Nephron (organoid): ENCODE results near the gene SCTR.

Source experiments
- H3K27ac Mint-ChIP-seq, 3 experiments: 2 replicates each; pipeline ENCODE4 v1.8.0; 2020; ENCODE audit warnings: mixed read lengths in 3 of 3, mild to moderate bottlenecking in 2 of 3, moderate library complexity in 1 of 3
- H3K27me3 Mint-ChIP-seq: 2 replicates; pipeline ENCODE4 v1.8.0; 2021; ENCODE audit warnings: low read depth, mild to moderate bottlenecking, moderate library complexity, mixed read lengths
- H3K36me3 Mint-ChIP-seq: 2 replicates; pipeline ENCODE4 v1.8.0; 2020; ENCODE audit warnings: low read depth, mixed read lengths
- H3K4me1 Mint-ChIP-seq: 2 replicates; pipeline ENCODE4 v1.8.0; 2020; ENCODE audit warnings: mixed read lengths
- H3K4me3 Mint-ChIP-seq, 3 experiments: 2 replicates each; pipeline ENCODE4 v1.8.0; 2020; ENCODE audit warnings: mild to moderate bottlenecking in 3 of 3, mixed read lengths in 3 of 3, moderate library complexity in 2 of 3
- H3K9me3 Mint-ChIP-seq: 2 replicates; pipeline ENCODE4 v1.8.0; 2020; ENCODE audit warnings: mixed read lengths
- TF ChIP-seq, protein P1 (sequence below), 3 experiments: fragments of 200-600 bp; sonication (generic); IDR thresholded peaks; one replicate each; pipeline ENCODE4 v1.5.0; 2021; ENCODE audit warnings: antibody characterized with exemption in 3 of 3; ENCODE audit not compliant: unreplicated experiment in 3 of 3

Gene SCTR

GRCh38 chr2:119482481-119483394 lies 41.5 kb downstream of the SCTR start:
- Mint-ChIP-seq H3K27me3 (peaks cover 15% of the 10 kb centered on the region), H3K9me3 (no peaks in the 10 kb centered on the region), H3K4me3 (no peak overlapping the region), H3K27ac (peak overlapping the region in 1 of 3 experiments; percentile 42), H3K4me1 (peaks cover 30% of the 10 kb centered on the region), H3K36me3 (no peaks in the 10 kb centered on the region)
- TF ChIP-seq, protein P1, sequence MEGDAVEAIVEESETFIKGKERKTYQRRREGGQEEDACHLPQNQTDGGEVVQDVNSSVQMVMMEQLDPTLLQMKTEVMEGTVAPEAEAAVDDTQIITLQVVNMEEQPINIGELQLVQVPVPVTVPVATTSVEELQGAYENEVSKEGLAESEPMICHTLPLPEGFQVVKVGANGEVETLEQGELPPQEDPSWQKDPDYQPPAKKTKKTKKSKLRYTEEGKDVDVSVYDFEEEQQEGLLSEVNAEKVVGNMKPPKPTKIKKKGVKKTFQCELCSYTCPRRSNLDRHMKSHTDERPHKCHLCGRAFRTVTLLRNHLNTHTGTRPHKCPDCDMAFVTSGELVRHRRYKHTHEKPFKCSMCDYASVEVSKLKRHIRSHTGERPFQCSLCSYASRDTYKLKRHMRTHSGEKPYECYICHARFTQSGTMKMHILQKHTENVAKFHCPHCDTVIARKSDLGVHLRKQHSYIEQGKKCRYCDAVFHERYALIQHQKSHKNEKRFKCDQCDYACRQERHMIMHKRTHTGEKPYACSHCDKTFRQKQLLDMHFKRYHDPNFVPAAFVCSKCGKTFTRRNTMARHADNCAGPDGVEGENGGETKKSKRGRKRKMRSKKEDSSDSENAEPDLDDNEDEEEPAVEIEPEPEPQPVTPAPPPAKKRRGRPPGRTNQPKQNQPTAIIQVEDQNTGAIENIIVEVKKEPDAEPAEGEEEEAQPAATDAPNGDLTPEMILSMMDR (IDR thresholded peaks at IDR 0.05; ENCODE audit: unreplicated experiment in 3 of 3): no peak

- H3K9me3 Mint-ChIP-seq: no peaks in the 10 kb centered on the region
- TF ChIP-seq, protein P1 (IDR thresholded peaks at IDR 0.05; ENCODE audit: unreplicated experiment in 3 of 3): no peak
- peaks cover 26% of the 10 kb centered on the region for H3K4me1 Mint-ChIP-seq
- H3K4me3 Mint-ChIP-seq: no peak overlapping the region
- H3K36me3 Mint-ChIP-seq: no peaks in the 10 kb centered on the region
- H3K27me3 Mint-ChIP-seq: peaks cover 15% of the 10 kb centered on the region
- peak overlapping the region in 1 of 3 experiments; percentile 42 for H3K27ac Mint-ChIP-seq
These were observed 42.5 kb downstream of the SCTR start for GRCh38 chr2:119481501-119482455.

- TF ChIP-seq, protein P1 (IDR thresholded peaks at IDR 0.05; ENCODE audit: unreplicated experiment in 3 of 3): no peak
- peaks cover 22% of the 10 kb centered on the region for H3K4me1 Mint-ChIP-seq
- peaks cover 11% of the 10 kb centered on the region for H3K27me3 Mint-ChIP-seq
- H3K4me3 Mint-ChIP-seq: no peak overlapping the region
- H3K9me3 Mint-ChIP-seq: no peaks in the 10 kb centered on the region
- H3K27ac Mint-ChIP-seq: no peak overlapping the region
- H3K36me3 Mint-ChIP-seq: no peaks in the 10 kb centered on the region
These were observed 43.6 kb downstream of the SCTR start for GRCh38 chr2:119480718-119481142.

DNA sequence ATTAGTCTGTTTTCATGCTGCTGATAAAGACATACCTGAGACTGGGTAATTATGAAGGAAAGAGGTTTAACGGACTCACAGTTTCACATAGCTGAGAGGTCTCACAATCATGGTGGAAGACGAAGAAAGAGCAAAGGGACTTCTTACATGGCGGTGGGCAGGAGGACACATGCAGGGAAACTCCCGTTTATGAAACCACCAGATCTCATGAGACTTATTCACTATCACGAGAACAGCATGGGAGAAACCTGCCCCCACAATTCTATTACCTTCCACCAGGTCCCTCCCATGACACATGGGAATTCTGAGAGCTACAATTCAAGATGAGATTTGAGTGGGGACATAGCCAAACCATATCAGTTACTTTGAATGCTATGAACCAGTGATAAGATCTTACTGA lies 44.1 kb downstream of the SCTR start:
- Mint-ChIP-seq H3K4me3 (no peak overlapping the region), H3K36me3 (no peaks in the 10 kb centered on the region), H3K27ac (no peak overlapping the region), H3K4me1 (peaks cover 19% of the 10 kb centered on the region), H3K27me3 (peaks cover 11% of the 10 kb centered on the region), H3K9me3 (no peaks in the 10 kb centered on the region)
- TF ChIP-seq, protein P1 (IDR thresholded peaks at IDR 0.05; ENCODE audit: unreplicated experiment in 3 of 3): no peak

DNA sequence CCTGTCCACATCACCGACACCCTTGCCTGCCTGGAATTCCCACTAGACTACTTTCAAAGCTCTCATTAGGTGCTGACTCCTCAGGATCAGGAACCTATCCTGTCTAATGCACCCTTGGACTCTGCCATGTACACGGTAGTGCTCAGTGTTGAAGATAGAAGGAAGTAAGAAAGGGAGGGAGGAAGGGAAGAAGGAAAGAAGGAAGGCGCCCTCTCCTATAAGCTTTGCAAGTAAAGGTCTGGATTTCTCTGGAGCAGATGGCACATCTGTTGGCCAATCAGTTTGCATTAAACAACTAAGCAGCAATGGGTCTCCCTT lies 45.3 kb downstream of the SCTR start:
- TF ChIP-seq, protein P1 (IDR thresholded peaks at IDR 0.05; ENCODE audit: unreplicated experiment in 3 of 3): no peak
- Mint-ChIP-seq H3K27ac (no peak overlapping the region), H3K36me3 (no peaks in the 10 kb centered on the region), H3K4me1 (peaks cover 17% of the 10 kb centered on the region), H3K27me3 (peaks cover 18% of the 10 kb centered on the region), H3K9me3 (no peaks in the 10 kb centered on the region), H3K4me3 (no peak overlapping the region)
